ENCODE data around the gene IL1RAP.

The IL1RAP gene

DNA sequence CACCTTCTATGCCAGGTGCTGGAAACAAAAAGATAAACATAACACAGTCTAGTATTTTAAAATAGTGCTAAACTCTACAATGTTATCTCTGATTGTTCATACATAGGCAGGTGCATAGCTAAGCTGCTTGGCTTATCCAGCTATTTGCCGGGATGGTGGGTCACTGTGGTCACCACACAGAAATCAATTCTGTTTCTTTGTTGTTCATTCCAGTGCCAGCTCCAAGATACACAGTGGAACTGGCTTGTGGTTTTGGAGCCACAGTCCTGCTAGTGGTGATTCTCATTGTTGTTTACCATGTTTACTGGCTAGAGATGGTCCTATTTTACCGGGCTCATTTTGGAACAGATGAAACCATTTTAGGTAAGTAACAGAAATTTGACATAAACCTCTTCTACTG, 130.2 kb downstream of the IL1RAP start:
- H3K27ac ChIP-seq: no peak overlapping the region
- TF ChIP-seq CTCF (conservative IDR thresholded peaks at IDR 0.05): no peak
- no peak for TF ChIP-seq ZFX (IDR thresholded peaks at IDR 0.05)

GRCh38 chr3:190644766-190645165, 130.9 kb downstream of the IL1RAP start:
- no peak overlapping the region for H3K27ac ChIP-seq
- no peak for TF ChIP-seq ZFX (IDR thresholded peaks at IDR 0.05)
- TF ChIP-seq CTCF (conservative IDR thresholded peaks at IDR 0.05): no peak

- TF ChIP-seq CTCF (conservative IDR thresholded peaks at IDR 0.05) (no peak), ZFX (IDR thresholded peaks at IDR 0.05) (no peak)
- H3K27ac ChIP-seq: no peak overlapping the region
Observed at GRCh38 chr3:190645932-190646460, 132.1 kb downstream of the IL1RAP start.

- H3K27ac ChIP-seq: no peak overlapping the region
- TF ChIP-seq CTCF (conservative IDR thresholded peaks at IDR 0.05) (no peak), ZFX (IDR thresholded peaks at IDR 0.05) (no peak)
Observed at GRCh38 chr3:190646996-190647395, 133.1 kb downstream of the IL1RAP start.

DNA sequence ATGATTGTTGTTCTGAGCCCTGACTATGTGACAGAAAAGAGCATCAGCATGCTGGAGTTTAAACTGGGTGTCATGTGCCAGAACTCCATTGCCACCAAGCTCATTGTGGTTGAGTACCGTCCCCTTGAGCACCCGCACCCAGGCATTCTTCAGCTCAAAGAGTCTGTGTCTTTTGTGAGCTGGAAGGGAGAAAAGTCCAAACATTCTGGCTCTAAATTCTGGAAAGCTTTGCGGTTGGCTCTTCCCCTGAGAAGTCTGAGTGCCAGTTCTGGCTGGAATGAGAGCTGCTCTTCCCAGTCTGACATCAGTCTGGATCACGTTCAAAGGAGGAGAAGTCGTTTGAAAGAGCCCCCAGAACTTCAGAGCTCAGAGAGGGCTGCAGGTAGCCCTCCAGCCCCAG, 142.0 kb downstream of the IL1RAP start:
- no peak overlapping the region for H3K27ac ChIP-seq
- TF ChIP-seq ZFX (IDR thresholded peaks at IDR 0.05): no peak
- no peak for TF ChIP-seq CTCF (conservative IDR thresholded peaks at IDR 0.05)

GRCh38 chr3:190658106-190658505, 144.2 kb downstream of the IL1RAP start:
- H3K27ac ChIP-seq: no peak overlapping the region
- no peak for TF ChIP-seq ZFX (IDR thresholded peaks at IDR 0.05)

- H3K27ac ChIP-seq: no peak overlapping the region
- TF ChIP-seq CTCF (conservative IDR thresholded peaks at IDR 0.05) (no peak), ZFX (IDR thresholded peaks at IDR 0.05) (no peak)
Observed at GRCh38 chr3:190666821-190667220, 152.9 kb downstream of the IL1RAP start.

DNA sequence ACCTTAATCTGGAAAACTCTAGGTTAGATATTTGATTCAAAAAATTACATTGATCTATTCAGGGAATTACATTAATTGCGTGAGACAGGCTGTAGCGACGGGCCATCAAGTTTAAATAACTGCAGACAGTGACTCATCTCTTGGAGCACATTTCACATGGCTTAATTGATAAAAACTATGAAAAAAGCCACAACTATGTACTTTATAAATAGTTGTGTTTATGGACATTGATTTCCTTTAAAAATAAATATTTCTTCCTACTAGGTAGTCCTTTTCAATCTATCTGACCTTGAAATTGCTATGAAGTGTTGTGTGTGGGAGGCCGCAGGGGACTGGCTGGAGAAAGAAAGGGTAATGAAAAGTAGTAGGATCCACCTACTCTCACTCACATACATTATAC, 157.8 kb downstream of the IL1RAP start:
- no peak for TF ChIP-seq ZFX (IDR thresholded peaks at IDR 0.05)
- no peak for TF ChIP-seq CTCF (conservative IDR thresholded peaks at IDR 0.05)
- no peak overlapping the region for H3K27ac ChIP-seq

Data from C4-2B (cell line).